ENCODE data around the gene CNOT1. TPM values are rescaled to one million over a fixed set of nuclear protein-coding genes. Genes with fewer than 3 reads are reported as not detected.
"Not testable (repeated sequence)": the region's sequence is repeated elsewhere in the genome, so short reads cannot be mapped to it uniquely, and the experiment has no call there.

The CNOT1 gene
- total RNA-seq, 2 experiments from 2014 or later: 164 to 184 TPM

- H3K9me3 Mint-ChIP-seq: no peaks in the 10 kb centered on the region
- ChIA-PET CTCF (no interaction called here), POLR2A (no interaction called here)
- H3K36me3 ChIP-seq (ENCODE audit: insufficient read depth, low read length): peaks cover 56% of the 10 kb centered on the region
- no peak overlapping the region for H3K4me3 Mint-ChIP-seq
- no peak for TF ChIP-seq CTCF (IDR thresholded peaks at IDR 0.05)
- no peaks in the 10 kb centered on the region for H3K9me3 ChIP-seq (ENCODE audit: control insufficient read depth in 1 of 2, insufficient read depth in 1 of 2, low read length in 2 of 2)
- H3K27ac Mint-ChIP-seq: no peak overlapping the region
- no peak for DNase-seq
- peaks cover 30% of the 10 kb centered on the region for H3K4me1 Mint-ChIP-seq (ENCODE audit: low read depth)
- H3K27me3 ChIP-seq (ENCODE audit: control insufficient read depth in 1 of 2, insufficient read depth in 2 of 2, low read length in 2 of 2): no peaks in the 10 kb centered on the region
- peaks cover 41% of the 10 kb centered on the region for H3K4me1 ChIP-seq (ENCODE audit: insufficient read depth, low read length)
- intact Hi-C loops (cut with DNase I, micrococcal nuclease): no loop called here
- H3K36me3 Mint-ChIP-seq (ENCODE audit: low read depth): peaks cover 44% of the 10 kb centered on the region
- ATAC-seq (ENCODE audit: poor library complexity): no peak
- no peak overlapping the region for H3K4me3 ChIP-seq (ENCODE audit: low read length)
- no peaks in the 10 kb centered on the region for H3K27me3 Mint-ChIP-seq
- no peak overlapping the region for H3K27ac ChIP-seq (ENCODE audit: low read depth in 1 of 2, low read length in 2 of 2)
Measured at GRCh38 chr16:58615280-58615679, 14.3 kb downstream of the CNOT1 start.

GRCh38 chr16:58614860-58615259, 14.8 kb downstream of the CNOT1 start:
- Mint-ChIP-seq H3K36me3 (ENCODE audit: low read depth) (peaks cover 44% of the 10 kb centered on the region), H3K9me3 (no peaks in the 10 kb centered on the region), H3K27ac (no peak overlapping the region), H3K4me1 (ENCODE audit: low read depth) (peaks cover 29% of the 10 kb centered on the region), H3K27me3 (no peaks in the 10 kb centered on the region), H3K4me3 (no peak overlapping the region)
- peaks cover 45% of the 10 kb centered on the region for H3K4me1 ChIP-seq (ENCODE audit: insufficient read depth, low read length)
- H3K9me3 ChIP-seq (ENCODE audit: control insufficient read depth in 1 of 2, insufficient read depth in 1 of 2, low read length in 2 of 2): no peaks in the 10 kb centered on the region
- H3K27me3 ChIP-seq (ENCODE audit: control insufficient read depth in 1 of 2, insufficient read depth in 2 of 2, low read length in 2 of 2): no peaks in the 10 kb centered on the region
- DNase-seq (no peak), ATAC-seq (ENCODE audit: poor library complexity) (no peak)
- no peak for TF ChIP-seq CTCF (IDR thresholded peaks at IDR 0.05)
- H3K4me3 ChIP-seq (ENCODE audit: low read length): no peak overlapping the region
- peaks cover 53% of the 10 kb centered on the region for H3K36me3 ChIP-seq (ENCODE audit: insufficient read depth, low read length)
- ChIA-PET POLR2A (no interaction called here), CTCF (no interaction called here)
- intact Hi-C loops (cut with DNase I, micrococcal nuclease): no loop called here
- H3K27ac ChIP-seq (ENCODE audit: low read depth in 1 of 2, low read length in 2 of 2): no peak overlapping the region

- POLR2A ChIA-PET: no interaction called here
- H3K36me3 ChIP-seq (ENCODE audit: insufficient read depth, low read length): peaks cover 51% of the 10 kb centered on the region
- no peak for DNase-seq
- no peak overlapping the region for H3K27ac ChIP-seq (ENCODE audit: low read depth in 1 of 2, low read length in 2 of 2)
- H3K36me3 Mint-ChIP-seq (ENCODE audit: low read depth): peaks cover 45% of the 10 kb centered on the region
- no peaks in the 10 kb centered on the region for H3K27me3 Mint-ChIP-seq
- no peak overlapping the region for H3K27ac Mint-ChIP-seq
- H3K9me3 Mint-ChIP-seq: no peaks in the 10 kb centered on the region
- peaks cover 49% of the 10 kb centered on the region for H3K4me1 ChIP-seq (ENCODE audit: insufficient read depth, low read length)
- no peak overlapping the region for H3K4me3 Mint-ChIP-seq
- peaks cover 29% of the 10 kb centered on the region for H3K4me1 Mint-ChIP-seq (ENCODE audit: low read depth)
- H3K27me3 ChIP-seq (ENCODE audit: control insufficient read depth in 1 of 2, insufficient read depth in 2 of 2, low read length in 2 of 2): no peaks in the 10 kb centered on the region
- no peak overlapping the region for H3K4me3 ChIP-seq (ENCODE audit: low read length)
- no peak for TF ChIP-seq CTCF (IDR thresholded peaks at IDR 0.05)
- intact Hi-C loops (cut with DNase I, micrococcal nuclease): no loop called here
- H3K9me3 ChIP-seq (ENCODE audit: control insufficient read depth in 1 of 2, insufficient read depth in 1 of 2, low read length in 2 of 2): no peaks in the 10 kb centered on the region
- CTCF ChIA-PET: no interaction called here
- no peak for ATAC-seq (ENCODE audit: poor library complexity)
Measured at GRCh38 chr16:58614212-58614611, 15.4 kb downstream of the CNOT1 start.

GRCh38 chr16:58612965-58613364, 16.7 kb downstream of the CNOT1 start:
- H3K36me3 ChIP-seq (ENCODE audit: insufficient read depth, low read length): peaks cover 41% of the 10 kb centered on the region
- H3K9me3 Mint-ChIP-seq; H3K27ac ChIP-seq (ENCODE audit: low read depth in 1 of 2, low read length in 2 of 2); H3K4me3 ChIP-seq (ENCODE audit: low read length); ATAC-seq (ENCODE audit: poor library complexity); DNase-seq; CTCF ChIA-PET; POLR2A ChIA-PET; H3K4me3 Mint-ChIP-seq; H3K9me3 ChIP-seq (ENCODE audit: control insufficient read depth in 1 of 2, insufficient read depth in 1 of 2, low read length in 2 of 2); H3K27me3 ChIP-seq (ENCODE audit: control insufficient read depth in 1 of 2, insufficient read depth in 2 of 2, low read length in 2 of 2); H3K27me3 Mint-ChIP-seq; intact Hi-C loops (cut with DNase I, micrococcal nuclease): not testable (repeated sequence)
- Mint-ChIP-seq H3K4me1 (ENCODE audit: low read depth) (peaks cover 36% of the 10 kb centered on the region), H3K36me3 (ENCODE audit: low read depth) (peaks cover 46% of the 10 kb centered on the region), H3K27ac (peak overlapping the region; percentile 65)
- peaks cover 41% of the 10 kb centered on the region for H3K4me1 ChIP-seq (ENCODE audit: insufficient read depth, low read length)

Measured in CD4-positive, alpha-beta T cell (primary cell).